ENCODE measurements around the gene ARHGAP4. TPM values are rescaled to one million over a fixed set of nuclear protein-coding genes. Genes with fewer than 3 reads are reported as not detected.

ARHGAP4 gene
- total RNA-seq, 2 donors from 2014 or later, result 7.6 to 8.9 TPM

GRCh38 chrX:153969125-153969903, 43.2 kb upstream of the ARHGAP4 start:
- no peak for TF ChIP-seq CTCF (IDR thresholded peaks at IDR 0.05)
- Histone ChIP-seq H3K27me3 (no peaks in the 10 kb centered on the region), H3K4me1 (peaks cover 0 to 68% of the 10 kb centered on the region in 2 donors), H3K9me3 (no peaks in the 10 kb centered on the region), H3K36me3 (no peaks in the 10 kb centered on the region), H3K27ac (peak overlapping the region; percentile 97 to 99), H3K4me3 (peak overlapping the region; percentile 68 to 71)
- DNase-seq (ENCODE audit: low spot score), result no peak

GRCh38 chrX:153968754-153969124, 42.7 kb upstream of the ARHGAP4 start:
- no peak for TF ChIP-seq CTCF (IDR thresholded peaks at IDR 0.05)
- H3K27me3 ChIP-seq, result no peaks in the 10 kb centered on the region
- no peak for DNase-seq (ENCODE audit: low spot score)
- H3K27ac ChIP-seq, result peak overlapping the region; percentile 97 to 99
- H3K9me3 ChIP-seq, result no peaks in the 10 kb centered on the region
- peaks cover 0 to 63% of the 10 kb centered on the region in 2 donors for H3K4me1 ChIP-seq
- H3K36me3 ChIP-seq, result peaks cover 5% of the 10 kb centered on the region
- peak overlapping the region in 1 of 2 donors; percentile 68 for H3K4me3 ChIP-seq

GRCh38 chrX:153968255-153968654, 42.2 kb upstream of the ARHGAP4 start:
- peaks cover 0 to 58% of the 10 kb centered on the region in 2 donors for H3K4me1 ChIP-seq
- no peak for DNase-seq (ENCODE audit: low spot score)

GRCh38 chrX:153967536-153968224, 41.6 kb upstream of the ARHGAP4 start:
- Histone ChIP-seq H3K4me3 (no peak overlapping the region), H3K36me3 (peaks cover 15% of the 10 kb centered on the region), H3K27me3 (no peaks in the 10 kb centered on the region), H3K27ac (peak overlapping the region; percentile 23 to 99), H3K4me1 (peaks cover 0 to 55% of the 10 kb centered on the region in 2 donors), H3K9me3 (no peaks in the 10 kb centered on the region)
- TF ChIP-seq CTCF (IDR thresholded peaks at IDR 0.05), result no peak
- DNase-seq (ENCODE audit: low spot score), result no peak

More at GRCh38 chrX:153968255-153968654, 42.2 kb upstream of the ARHGAP4 start:
- TF ChIP-seq CTCF (IDR thresholded peaks at IDR 0.05), result no peak
- H3K27ac ChIP-seq, result peak overlapping the region; percentile 23 to 99
- H3K36me3 ChIP-seq, result peaks cover 10% of the 10 kb centered on the region
- H3K27me3 ChIP-seq, result no peaks in the 10 kb centered on the region
- H3K9me3 ChIP-seq, result no peaks in the 10 kb centered on the region
- no peak overlapping the region for H3K4me3 ChIP-seq

- no peaks in the 10 kb centered on the region for H3K9me3 ChIP-seq
- no peaks in the 10 kb centered on the region for H3K27me3 ChIP-seq
- no peak overlapping the region for H3K4me3 ChIP-seq
- peaks cover 22% of the 10 kb centered on the region for H3K36me3 ChIP-seq
- DNase-seq (ENCODE audit: low spot score), result no peak
- H3K27ac ChIP-seq, result peak overlapping the region; percentile 17 to 31
- TF ChIP-seq CTCF (IDR thresholded peaks at IDR 0.05), result no peak
- peaks cover 0 to 55% of the 10 kb centered on the region in 2 donors for H3K4me1 ChIP-seq
Observed at GRCh38 chrX:153966841-153967535, 40.9 kb upstream of the ARHGAP4 start.

Data from right atrium auricular region (tissue), 2 donors.